Endodermal cell (in vitro differentiated cells): Measurements from ENCODE around the gene PRAF2. TPM values are rescaled to one million over a fixed set of nuclear protein-coding genes. Genes with fewer than 3 reads are reported as not detected.

ENCODE experiments used
- DNase-seq: peaks from one replicate; pipeline ENCODE4 v3.0.0-alpha.2; 2017
- H3K27ac ChIP-seq: 2 replicates; pipeline ENCODE4 v1.5.1; 2013; ENCODE audit warnings: mild to moderate bottlenecking, low read depth, low read length, moderate library complexity
- H3K27me3 ChIP-seq: 2 replicates; pipeline ENCODE4 v1.6.1; 2013; ENCODE audit warnings: mild to moderate bottlenecking, low read length, moderate library complexity; ENCODE audit not compliant: insufficient read depth, control insufficient read depth, poor library complexity, severe bottlenecking
- H3K36me3 ChIP-seq: 2 replicates; pipeline ENCODE4 v1.7.0; 2013; ENCODE audit warnings: mild to moderate bottlenecking, low read length, moderate library complexity; ENCODE audit not compliant: control insufficient read depth, insufficient read depth
- H3K4me1 ChIP-seq: one replicate; pipeline ENCODE4 v1.7.0; 2013; ENCODE audit warnings: low read length; ENCODE audit not compliant: control insufficient read depth, insufficient read depth
- H3K4me3 ChIP-seq: 2 replicates; pipeline ENCODE4 v1.5.1; 2013; ENCODE audit warnings: mild to moderate bottlenecking, low read length, moderate library complexity
- H3K9ac ChIP-seq: 2 replicates; pipeline ENCODE4 v1.6.1; 2013; ENCODE audit warnings: mild to moderate bottlenecking, low read length, moderate library complexity; ENCODE audit not compliant: poor library complexity, severe bottlenecking; ENCODE audit errors: extremely low read depth
- H3K9me3 ChIP-seq: 2 replicates; pipeline ENCODE4 v1.6.1; 2013; ENCODE audit warnings: mild to moderate bottlenecking, low read length, moderate library complexity; ENCODE audit not compliant: control insufficient read depth
- H3K27ac Mint-ChIP-seq: 2 replicates; pipeline ENCODE4 v1.8.0; 2020; ENCODE audit warnings: mixed read lengths
- H3K27me3 Mint-ChIP-seq: 2 replicates; pipeline ENCODE4 v1.8.0; 2021; ENCODE audit warnings: mild to moderate bottlenecking, mixed read lengths; ENCODE audit not compliant: insufficient read depth
- H3K36me3 Mint-ChIP-seq: 2 replicates; pipeline ENCODE4 v1.8.0; 2020; ENCODE audit warnings: low read depth, mixed read lengths
- H3K4me1 Mint-ChIP-seq: 2 replicates; pipeline ENCODE4 v1.8.0; 2020; ENCODE audit warnings: mixed read lengths
- H3K4me3 Mint-ChIP-seq: 2 replicates; pipeline ENCODE4 v1.8.0; 2020; ENCODE audit warnings: mild to moderate bottlenecking, moderate library complexity, mixed read lengths
- H3K9me3 Mint-ChIP-seq: 2 replicates; pipeline ENCODE4 v1.8.0; 2020; ENCODE audit warnings: mild to moderate bottlenecking, mixed read lengths
- CTCF ChIP-seq: fragments of 200-600 bp; sonication (generic); conservative IDR thresholded peaks from 2 replicates; pipeline ENCODE4 v1.5.0; 2021; ENCODE audit warnings: antibody characterized with exemption, mild to moderate bottlenecking
- WGBS, 2 experiments: methylation state at CpG; one replicate each; pipeline versions ENCODE4 v1.1.5 to v1.1.7; 2013; ENCODE audit warnings: missing lambda C conversion rate in 2 of 2, mixed read lengths in 1 of 2; ENCODE audit not compliant: insufficient coverage in 1 of 2, insufficient read length in 1 of 2; 5-methylcytosine and 5-hydroxymethylcytosine counted together
- total RNA-seq, 2 donors: library from RNA; stranded (reverse); fragmentation: NEBNext Ultra II Directional in 1 of 2; extraction: Animal tissue kit (Norgen Biotek cat#: 25700) in 1 of 2; gene quantifications; 2 replicates in 1 of 2; 3 replicates in 1 of 2; pipeline ENCODE4 v1.2.1, GENCODE V29; 2021

The PRAF2 gene
- total RNA-seq, 2 donors from 2014 or later, result 8.2 to 15.7 TPM

- Histone ChIP-seq H3K4me1 (no peaks in the 10 kb centered on the region), H3K27me3 (no peaks in the 10 kb centered on the region), H3K9me3 (no peaks in the 10 kb centered on the region), H3K27ac (no peak within 1 kb of the TSS), H3K9ac (no peak within 1 kb of the TSS), H3K36me3 (no peaks in the 10 kb centered on the region), H3K4me3 (peak within 1 kb of the TSS; percentile 72)
- 33% methylated on average over 4 of the region's 5 CpGs; no CpG with 5 or more reads in 1 of the 2 experiments for WGBS, 2 experiments
- Mint-ChIP-seq H3K4me1 (peaks cover 7% of the 10 kb centered on the region), H3K36me3 (peaks cover 9% of the 10 kb centered on the region), H3K4me3 (peak within 1 kb of the TSS; percentile 65), H3K27ac (peak within 1 kb of the TSS; percentile 48), H3K27me3 (no peaks in the 10 kb centered on the region), H3K9me3 (peaks cover 72% of the 10 kb centered on the region)
- TF ChIP-seq CTCF, result no peak
- peak; percentile 76 for DNase-seq
Observed at GRCh38 chrX:49058794-49059193, 15.0 kb downstream of the PRAF2 start, which contains the start of gene CCDC120. TSS of gene CCDC120 (plus strand) at chrX:49058999. CDS start at chrX:49062042, 3,043 bp downstream.

GRCh38 chrX:49054073-49054762 is 19.6 kb downstream of the PRAF2 start:
- Mint-ChIP-seq H3K4me1 (peaks cover 7% of the 10 kb centered on the region), H3K4me3 (peak overlapping the region; percentile 70), H3K9me3 (peaks cover 72% of the 10 kb centered on the region), H3K27me3 (no peaks in the 10 kb centered on the region), H3K27ac (peak overlapping the region; percentile 76), H3K36me3 (no peaks in the 10 kb centered on the region)
- Histone ChIP-seq H3K9ac (no peak overlapping the region), H3K4me1 (no peaks in the 10 kb centered on the region), H3K27ac (no peak overlapping the region), H3K9me3 (no peaks in the 10 kb centered on the region), H3K4me3 (peak overlapping the region; percentile 84), H3K36me3 (no peaks in the 10 kb centered on the region), H3K27me3 (no peaks in the 10 kb centered on the region)
- DNase-seq, result no peak
- WGBS, 2 experiments, result 85 to 92% methylated on average over 4 to 5 of the region's 5 CpGs
- no peak for TF ChIP-seq CTCF

DNA sequence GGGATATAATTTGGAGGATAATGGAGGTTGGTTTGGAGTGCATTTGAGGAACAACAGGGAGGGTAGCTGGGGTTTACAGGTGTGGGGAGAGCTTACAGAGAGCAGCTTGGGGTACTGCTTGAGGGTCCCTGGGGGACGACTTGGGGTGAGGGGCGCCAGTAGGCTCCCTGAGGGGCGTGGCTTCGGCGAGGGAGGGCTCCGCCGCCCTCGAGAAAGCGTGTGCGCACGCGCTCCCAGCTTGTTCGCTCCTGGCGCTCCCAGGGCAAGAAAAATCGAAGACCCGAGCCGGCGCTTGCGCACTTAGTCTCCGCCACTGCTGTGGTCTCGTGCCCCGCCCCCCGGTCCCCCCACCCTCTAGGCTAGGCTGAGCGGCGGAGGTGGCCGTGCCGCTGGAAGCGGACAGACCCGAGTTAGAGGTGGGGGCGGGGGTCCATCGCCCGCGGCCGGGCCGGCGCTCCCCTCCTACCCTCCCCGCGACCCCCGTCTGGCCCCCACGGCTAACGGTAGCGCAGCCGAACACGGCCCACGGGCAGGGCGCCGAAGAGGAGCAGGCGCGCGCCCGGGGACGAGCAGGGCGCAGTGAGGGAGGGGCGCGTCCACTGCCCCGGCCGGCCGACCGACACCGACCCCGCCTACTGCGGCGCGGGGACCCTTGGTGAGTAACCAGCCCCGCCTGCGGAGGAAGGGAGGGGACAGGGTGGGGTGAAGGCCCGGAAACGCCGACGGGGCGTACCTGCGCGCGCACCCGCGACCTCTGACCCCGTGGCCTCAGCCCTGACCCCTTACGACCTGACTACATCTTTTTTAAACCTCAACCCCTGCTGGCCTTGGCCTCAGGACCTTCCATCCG is 20.4 kb downstream of the PRAF2 start:
- Mint-ChIP-seq H3K4me1 (peaks cover 7% of the 10 kb centered on the region), H3K9me3 (peaks cover 76% of the 10 kb centered on the region), H3K36me3 (no peaks in the 10 kb centered on the region), H3K27me3 (no peaks in the 10 kb centered on the region), H3K27ac (peak overlapping the region; percentile 76), H3K4me3 (peak overlapping the region; percentile 70)
- TF ChIP-seq CTCF, result no peak
- Histone ChIP-seq H3K27ac (no peak overlapping the region), H3K9ac (peak overlapping the region; percentile 30), H3K4me3 (peak overlapping the region; percentile 84), H3K4me1 (no peaks in the 10 kb centered on the region), H3K36me3 (no peaks in the 10 kb centered on the region), H3K27me3 (no peaks in the 10 kb centered on the region), H3K9me3 (no peaks in the 10 kb centered on the region)
- 1% methylated on average over 57 of the region's 79 CpGs; no CpG with 5 or more reads in 1 of the 2 experiments for WGBS, 2 experiments
- DNase-seq, result peak; percentile 90
